ENCODE data around the gene RAB11A. TPM values are rescaled to one million over a fixed set of nuclear protein-coding genes. Genes with fewer than 3 reads are reported as not detected.

The RAB11A gene
- total RNA-seq, 2 donors from 2014 or later = 233 to 295 TPM

GRCh38 chr15:65845826-65846519 is 23.3 kb upstream of the RAB11A start:
- H3K36me3 ChIP-seq (ENCODE audit: control insufficient read depth, insufficient read depth, low read length) = no peaks in the 10 kb centered on the region
- peaks cover 8% of the 10 kb centered on the region for H3K4me1 Mint-ChIP-seq
- TF ChIP-seq CTCF (conservative IDR thresholded peaks at IDR 0.05) = no peak
- H3K4me3 Mint-ChIP-seq = no peak overlapping the region
- no peak overlapping the region for H3K9ac ChIP-seq (ENCODE audit: extremely low read depth, low read length, poor library complexity, severe bottlenecking)
- peak; percentile 12 for DNase-seq
- 85 to 86% methylated on average over 7 to 9 of the region's 9 CpGs for WGBS, 2 experiments (ENCODE audit: insufficient coverage in 1 of 2, insufficient read length in 1 of 2)
- peaks cover 2% of the 10 kb centered on the region for H3K36me3 Mint-ChIP-seq (ENCODE audit: low read depth)
- H3K27ac Mint-ChIP-seq = no peak overlapping the region
- H3K9me3 Mint-ChIP-seq = peaks cover 9% of the 10 kb centered on the region
- no peaks in the 10 kb centered on the region for H3K27me3 Mint-ChIP-seq (ENCODE audit: insufficient read depth)
- no peaks in the 10 kb centered on the region for H3K4me1 ChIP-seq (ENCODE audit: control insufficient read depth, insufficient read depth, low read length)
- H3K9me3 ChIP-seq (ENCODE audit: control insufficient read depth, low read length) = no peaks in the 10 kb centered on the region
- no peaks in the 10 kb centered on the region for H3K27me3 ChIP-seq (ENCODE audit: control insufficient read depth, insufficient read depth, low read length, poor library complexity, severe bottlenecking)
- H3K4me3 ChIP-seq (ENCODE audit: low read length) = no peak overlapping the region
- no peak overlapping the region for H3K27ac ChIP-seq (ENCODE audit: low read depth, low read length)

GRCh38 chr15:65847989-65848388 is 21.3 kb upstream of the RAB11A start:
- H3K27me3 ChIP-seq (ENCODE audit: control insufficient read depth, insufficient read depth, low read length, poor library complexity, severe bottlenecking) = no peaks in the 10 kb centered on the region
- H3K4me1 ChIP-seq (ENCODE audit: control insufficient read depth, insufficient read depth, low read length) = no peaks in the 10 kb centered on the region
- Mint-ChIP-seq H3K27me3 (ENCODE audit: insufficient read depth) (no peaks in the 10 kb centered on the region), H3K4me3 (no peak overlapping the region), H3K9me3 (peaks cover 9% of the 10 kb centered on the region), H3K4me1 (no peaks in the 10 kb centered on the region), H3K36me3 (ENCODE audit: low read depth) (peaks cover 2% of the 10 kb centered on the region), H3K27ac (no peak overlapping the region)
- no peak overlapping the region for H3K4me3 ChIP-seq (ENCODE audit: low read length)
- no peak overlapping the region for H3K27ac ChIP-seq (ENCODE audit: low read depth, low read length)
- no peak for TF ChIP-seq CTCF (conservative IDR thresholded peaks at IDR 0.05)
- no peaks in the 10 kb centered on the region for H3K36me3 ChIP-seq (ENCODE audit: control insufficient read depth, insufficient read depth, low read length)
- DNase-seq = no peak
- H3K9ac ChIP-seq (ENCODE audit: extremely low read depth, low read length, poor library complexity, severe bottlenecking) = peak overlapping the region; percentile 3
- H3K9me3 ChIP-seq (ENCODE audit: control insufficient read depth, low read length) = no peaks in the 10 kb centered on the region

GRCh38 chr15:65851981-65852380 is 17.3 kb upstream of the RAB11A start:
- no peak for DNase-seq
- Mint-ChIP-seq H3K9me3 (no peaks in the 10 kb centered on the region), H3K27ac (no peak overlapping the region), H3K4me1 (no peaks in the 10 kb centered on the region), H3K4me3 (no peak overlapping the region), H3K27me3 (ENCODE audit: insufficient read depth) (no peaks in the 10 kb centered on the region), H3K36me3 (ENCODE audit: low read depth) (no peaks in the 10 kb centered on the region)
- H3K9ac ChIP-seq (ENCODE audit: extremely low read depth, low read length, poor library complexity, severe bottlenecking) = no peak overlapping the region
- no peaks in the 10 kb centered on the region for H3K36me3 ChIP-seq (ENCODE audit: control insufficient read depth, insufficient read depth, low read length)
- H3K27me3 ChIP-seq (ENCODE audit: control insufficient read depth, insufficient read depth, low read length, poor library complexity, severe bottlenecking) = no peaks in the 10 kb centered on the region
- no peak overlapping the region for H3K27ac ChIP-seq (ENCODE audit: low read depth, low read length)
- H3K9me3 ChIP-seq (ENCODE audit: control insufficient read depth, low read length) = no peaks in the 10 kb centered on the region
- H3K4me3 ChIP-seq (ENCODE audit: low read length) = no peak overlapping the region
- 90 to 98% methylated on average over 2 to 5 of the region's 5 CpGs for WGBS, 2 experiments (ENCODE audit: insufficient coverage in 1 of 2, insufficient read length in 1 of 2)
- no peak for TF ChIP-seq CTCF (conservative IDR thresholded peaks at IDR 0.05)
- H3K4me1 ChIP-seq (ENCODE audit: control insufficient read depth, insufficient read depth, low read length) = no peaks in the 10 kb centered on the region

All from endodermal cell (in vitro differentiated cells).